Esophagus squamous epithelium (tissue), 5 donors: ENCODE data around the gene ACSS2. TPM values are rescaled to one million over a fixed set of nuclear protein-coding genes. Genes with fewer than 3 reads are reported as not detected.
A peak's percentile ranks its signal among the peaks of the same experiment; 100 is the strongest.

Experiments
- DNase-seq: peaks from one replicate; lab custom pipeline; 2025; lab: John Stamatoyannopoulos, UW
- H3K27ac ChIP-seq, 4 donors: fragments of 200-600 bp; sonication (generic); one replicate each; pipeline ENCODE4 v1.5.1; 2016 to 2019; ENCODE audit warnings: mild to moderate bottlenecking in 1 of 4
- H3K27me3 ChIP-seq, 4 donors: fragments of 200-600 bp; sonication (generic); 1 replicate in 3 of 4; 2 replicates in 1 of 4; pipeline versions ENCODE4 v1.5.1 to v1.6.0; 2017 to 2021; ENCODE audit warnings: antibody characterized with exemption in 1 of 4
- H3K36me3 ChIP-seq, 3 donors: fragments of 200-600 bp; sonication (generic); one replicate each; pipeline ENCODE4 v1.5.1; 2016 to 2019
- H3K4me1 ChIP-seq, 3 donors: fragments of 200-600 bp; sonication (generic); one replicate each; pipeline ENCODE4 v1.5.1; 2017 to 2019
- H3K4me3 ChIP-seq, 4 donors: fragments of 200-600 bp; sonication (generic); 1 replicate in 3 of 4; 2 replicates in 1 of 4; pipeline ENCODE4 v1.5.1; 2016 to 2019; ENCODE audit warnings: mild to moderate bottlenecking in 2 of 4, moderate library complexity in 1 of 4
- H3K9me3 ChIP-seq, 3 donors: fragments of 200-600 bp; sonication (generic); one replicate each; pipeline ENCODE4 v1.5.1; 2016 to 2019
- POLR2A ChIP-seq, 4 donors: fragments of 450-650 bp; IDR thresholded peaks; one replicate each; pipeline ENCODE4 v1.6.1; 2017; ENCODE audit warnings: antibody characterized with exemption in 4 of 4, mild to moderate bottlenecking in 4 of 4, moderate library complexity in 3 of 4
- WGBS, 2 donors: methylation state at CpG; one replicate each; pipeline ENCODE4 v1.1.5; 2018; 5-methylcytosine and 5-hydroxymethylcytosine counted together
- intact Hi-C: fragments of 100-400 bp; cut with DNase I; formaldehyde crosslinking; loops from one replicate; pipeline ENCODE4 v1.15.0; 2022
- total RNA-seq, 4 donors: library from RNA; depleted of rRNA; stranded (reverse); fragments of >200 nt; gene quantifications; one replicate each; pipeline ENCODE4 v1.1.0, GENCODE V29; 2016
- TF ChIP-seq, protein P1 (sequence below), 6 experiments: fragments of 450-650 bp in 4 of 6; fragments of 200-600 bp in 2 of 6; sonication (generic) in 2 of 6; IDR thresholded peaks; one replicate each; pipeline ENCODE4 v1.5.1; 2016 to 2019; ENCODE audit warnings: antibody characterized with exemption in 6 of 6, mild to moderate bottlenecking in 4 of 6, moderate library complexity in 4 of 6
- donor health status: DM: yes; HTN: yes; CAD: no.

ACSS2 gene
- total RNA-seq, 4 donors from 2014 or later = 29.5 to 69.1 (median 43.6) TPM

DNA sequence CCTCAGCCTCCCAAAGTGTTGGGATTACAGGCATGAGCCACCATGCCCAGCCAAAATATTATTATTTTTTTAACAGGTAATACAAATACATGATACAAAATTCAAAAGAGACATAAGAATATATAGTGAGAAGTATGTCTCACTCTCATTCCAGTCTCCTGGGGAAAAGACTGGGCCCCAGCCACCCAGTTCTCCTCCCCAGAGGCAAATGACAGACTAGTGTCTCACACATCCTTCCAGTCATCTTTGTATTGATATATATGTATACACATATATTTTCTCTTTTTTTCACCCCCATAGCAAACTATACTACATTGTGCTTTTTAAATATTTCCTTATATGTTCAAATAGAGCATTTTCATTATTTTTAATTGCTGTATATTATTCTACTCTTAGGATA is 70.9 kb downstream of the ACSS2 start:
- H3K27me3 ChIP-seq = no peaks in the 10 kb centered on the region
- peaks cover 4 to 31% (median 9%) of the 10 kb centered on the region in 3 donors for H3K4me1 ChIP-seq
- H3K27ac ChIP-seq = no peak overlapping the region
- DNase-seq = no peak
- H3K36me3 ChIP-seq = peaks cover 2 to 81% (median 6%) of the 10 kb centered on the region in 3 donors
- H3K9me3 ChIP-seq = no peaks in the 10 kb centered on the region
- TF ChIP-seq, protein P1, sequence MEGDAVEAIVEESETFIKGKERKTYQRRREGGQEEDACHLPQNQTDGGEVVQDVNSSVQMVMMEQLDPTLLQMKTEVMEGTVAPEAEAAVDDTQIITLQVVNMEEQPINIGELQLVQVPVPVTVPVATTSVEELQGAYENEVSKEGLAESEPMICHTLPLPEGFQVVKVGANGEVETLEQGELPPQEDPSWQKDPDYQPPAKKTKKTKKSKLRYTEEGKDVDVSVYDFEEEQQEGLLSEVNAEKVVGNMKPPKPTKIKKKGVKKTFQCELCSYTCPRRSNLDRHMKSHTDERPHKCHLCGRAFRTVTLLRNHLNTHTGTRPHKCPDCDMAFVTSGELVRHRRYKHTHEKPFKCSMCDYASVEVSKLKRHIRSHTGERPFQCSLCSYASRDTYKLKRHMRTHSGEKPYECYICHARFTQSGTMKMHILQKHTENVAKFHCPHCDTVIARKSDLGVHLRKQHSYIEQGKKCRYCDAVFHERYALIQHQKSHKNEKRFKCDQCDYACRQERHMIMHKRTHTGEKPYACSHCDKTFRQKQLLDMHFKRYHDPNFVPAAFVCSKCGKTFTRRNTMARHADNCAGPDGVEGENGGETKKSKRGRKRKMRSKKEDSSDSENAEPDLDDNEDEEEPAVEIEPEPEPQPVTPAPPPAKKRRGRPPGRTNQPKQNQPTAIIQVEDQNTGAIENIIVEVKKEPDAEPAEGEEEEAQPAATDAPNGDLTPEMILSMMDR (IDR thresholded peaks at IDR 0.05) = no peak
- no peak for TF ChIP-seq POLR2A (IDR thresholded peaks at IDR 0.05)
- H3K4me3 ChIP-seq = no peak overlapping the region
- intact Hi-C loops = no loop called here

DNA sequence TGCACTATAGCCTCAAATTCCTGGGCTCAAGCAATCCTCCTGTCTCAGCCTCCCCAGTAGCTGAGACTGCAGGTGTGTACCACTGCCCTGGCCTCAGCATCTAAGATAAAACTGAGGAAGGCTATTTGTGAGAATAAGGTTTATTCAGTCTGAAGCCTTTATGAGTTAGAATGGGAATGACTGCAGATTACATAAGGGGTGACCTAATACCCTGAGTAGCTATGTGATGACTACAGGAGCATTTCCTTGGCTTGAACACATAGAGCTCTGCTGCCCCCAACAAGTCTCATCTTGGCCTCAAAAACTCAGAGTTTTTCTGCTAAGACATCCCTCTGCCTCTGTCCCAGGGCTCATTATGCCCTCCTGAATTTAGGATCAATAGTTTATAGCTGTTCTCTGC is 71.6 kb downstream of the ACSS2 start:
- H3K27me3 ChIP-seq = no peaks in the 10 kb centered on the region
- TF ChIP-seq POLR2A (IDR thresholded peaks at IDR 0.05) = no peak
- TF ChIP-seq, protein P1 (IDR thresholded peaks at IDR 0.05) = no peak
- DNase-seq = no peak
- peaks cover 4 to 38% (median 14%) of the 10 kb centered on the region in 3 donors for H3K4me1 ChIP-seq
- no peak overlapping the region for H3K27ac ChIP-seq
- no peaks in the 10 kb centered on the region for H3K9me3 ChIP-seq
- H3K36me3 ChIP-seq = peaks cover 0 to 74% (median 0%) of the 10 kb centered on the region in 3 donors
- no peak overlapping the region for H3K4me3 ChIP-seq
- intact Hi-C loops = no loop called here

DNA sequence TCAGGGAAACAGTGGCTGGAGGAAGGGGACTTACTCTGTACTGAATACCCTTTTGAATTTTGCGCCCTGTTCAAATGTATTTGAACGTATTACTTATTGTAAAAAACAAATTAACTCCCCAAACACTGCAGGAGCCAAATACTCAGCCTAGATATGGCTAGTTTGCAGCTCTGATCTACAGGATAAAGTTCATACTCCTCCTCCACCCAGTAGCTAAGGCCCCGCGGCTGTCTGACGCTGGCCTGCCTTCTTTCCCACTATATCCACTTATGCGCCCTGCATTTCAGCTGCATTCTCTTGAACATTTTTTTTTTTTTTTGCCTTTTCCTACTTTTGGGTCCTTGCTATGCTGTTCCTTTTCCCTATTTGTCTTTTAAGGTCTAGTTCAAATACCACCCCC is 72.7 kb downstream of the ACSS2 start:
- no peak for DNase-seq
- peaks cover 4 to 45% (median 14%) of the 10 kb centered on the region in 3 donors for H3K4me1 ChIP-seq
- no peaks in the 10 kb centered on the region for H3K27me3 ChIP-seq
- no peak overlapping the region for H3K27ac ChIP-seq
- WGBS, 2 donors = 94 to 96% methylated on average over 6 of the region's 6 CpGs
- H3K4me3 ChIP-seq = no peak overlapping the region
- H3K9me3 ChIP-seq = no peaks in the 10 kb centered on the region
- intact Hi-C loops = no loop called here
- peaks cover 0 to 63% (median 0%) of the 10 kb centered on the region in 3 donors for H3K36me3 ChIP-seq
- TF ChIP-seq, protein P1 (IDR thresholded peaks at IDR 0.05) = no peak
- no peak for TF ChIP-seq POLR2A (IDR thresholded peaks at IDR 0.05)

DNA sequence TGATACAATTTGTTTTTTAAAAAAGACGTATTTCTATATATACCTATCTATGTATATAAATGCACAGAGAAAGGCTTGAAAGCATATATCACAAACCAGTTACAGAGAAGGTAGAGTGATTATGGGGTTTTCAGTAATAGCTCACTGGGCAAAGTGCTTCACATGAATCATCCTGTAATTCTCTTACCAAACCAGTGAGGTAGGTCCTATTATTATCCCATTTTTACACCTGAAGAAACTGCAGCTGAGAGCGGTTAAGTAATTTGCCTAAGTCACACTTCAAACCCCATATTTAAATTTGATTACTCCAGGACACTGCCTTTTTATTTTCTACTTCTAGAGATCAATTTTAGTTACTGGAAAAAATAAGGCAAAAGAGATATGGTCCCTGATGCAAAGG is 74.8 kb downstream of the ACSS2 start:
- Histone ChIP-seq H3K4me1 (peaks cover 5 to 47% (median 19%) of the 10 kb centered on the region in 3 donors), H3K27ac (peak overlapping the region; percentile 38 to 63 (median 46)), H3K27me3 (no peaks in the 10 kb centered on the region), H3K4me3 (no peak overlapping the region), H3K9me3 (no peaks in the 10 kb centered on the region), H3K36me3 (peaks cover 0 to 51% (median 0%) of the 10 kb centered on the region in 3 donors)
- DNase-seq = no peak
- intact Hi-C loops = no loop called here
- TF ChIP-seq POLR2A (IDR thresholded peaks at IDR 0.05) = no peak
- TF ChIP-seq, protein P1 (IDR thresholded peaks at IDR 0.05) = no peak
- 68% methylated on average over 2 of the region's 2 CpGs for WGBS, 2 donors

DNA sequence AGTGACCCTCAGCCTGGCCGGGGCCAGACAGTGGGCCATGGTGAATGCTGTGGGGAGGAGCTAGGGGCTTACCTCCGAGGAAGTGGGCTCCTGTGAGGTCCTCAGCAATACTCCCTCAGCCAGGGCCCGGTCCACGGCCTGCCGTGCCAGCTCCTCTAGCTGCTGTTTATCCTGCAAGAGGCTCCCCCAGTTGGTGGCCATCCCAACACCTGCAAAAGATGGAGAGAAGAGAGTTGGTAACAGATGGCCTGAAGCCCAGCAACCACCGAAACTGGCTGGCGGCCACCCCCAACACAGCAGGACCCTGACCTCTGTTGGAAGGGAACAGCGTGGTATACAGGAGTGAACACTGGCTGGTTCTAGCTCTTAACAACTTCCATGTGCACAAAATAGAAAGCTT is 75.2 kb downstream of the ACSS2 start:
- Histone ChIP-seq H3K27me3 (no peaks in the 10 kb centered on the region), H3K36me3 (peaks cover 0 to 47% (median 0%) of the 10 kb centered on the region in 3 donors), H3K9me3 (no peaks in the 10 kb centered on the region), H3K4me1 (peaks cover 5 to 51% (median 21%) of the 10 kb centered on the region in 3 donors), H3K4me3 (no peak overlapping the region), H3K27ac (peak overlapping the region; percentile 38 to 63 (median 46))
- no peak for DNase-seq
- TF ChIP-seq, protein P1 (IDR thresholded peaks at IDR 0.05) = no peak
- no peak for TF ChIP-seq POLR2A (IDR thresholded peaks at IDR 0.05)
- intact Hi-C loops = no loop called here
- 71 to 81% methylated on average over 3 to 8 of the region's 8 CpGs for WGBS, 2 donors
